GM18499 (cell line): Measurements from ENCODE around the gene ANKS1B.

Experiments
- ATAC-seq: cut with Tn5 transposase; IDR thresholded peaks from one replicate; pipeline ENCODE4 v1.9.1; 2021; ENCODE audit warnings: moderate number of reproducible peaks; ENCODE audit not compliant: insufficient read depth, unreplicated experiment

Gene ANKS1B

DNA sequence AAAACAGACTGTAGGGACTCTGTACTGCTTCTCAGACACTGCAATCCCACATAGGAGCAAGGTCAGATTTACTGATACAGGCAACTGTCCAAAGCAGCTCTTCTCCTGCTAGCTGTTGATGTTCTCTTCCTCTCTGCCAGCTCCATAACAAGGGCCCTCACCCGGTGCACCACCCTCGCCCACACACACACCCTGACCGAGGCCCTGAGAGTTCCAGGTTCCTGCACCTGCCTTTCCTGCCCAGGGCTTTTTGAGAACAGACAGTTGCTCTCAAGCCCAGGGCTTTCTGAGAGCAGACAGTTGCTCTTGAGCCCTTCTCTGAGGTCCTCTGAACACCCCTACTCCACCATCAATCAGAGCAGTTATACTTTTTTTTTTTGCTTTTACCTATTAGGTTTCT lies 571.0 kb downstream of the ANKS1B start:
- ATAC-seq = no peak

DNA sequence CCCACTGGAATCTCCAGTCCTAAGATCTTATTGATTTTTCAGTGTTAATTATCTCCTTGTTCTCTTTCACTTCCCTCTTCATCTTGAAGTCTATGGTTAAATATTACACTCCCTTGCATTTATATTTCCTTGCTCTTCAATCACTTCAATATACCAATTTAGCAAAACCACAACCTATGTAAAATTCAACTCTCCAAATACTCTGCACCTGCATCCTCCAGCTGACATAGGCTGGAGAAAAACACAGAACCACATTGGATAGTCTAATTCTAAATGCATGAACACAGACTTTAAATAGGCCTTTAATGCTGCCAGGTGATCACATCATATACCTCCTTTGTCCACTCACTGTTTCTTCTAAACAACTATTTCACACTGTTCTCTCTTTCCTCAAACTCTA lies 591.0 kb downstream of the ANKS1B start:
- no peak for ATAC-seq

DNA sequence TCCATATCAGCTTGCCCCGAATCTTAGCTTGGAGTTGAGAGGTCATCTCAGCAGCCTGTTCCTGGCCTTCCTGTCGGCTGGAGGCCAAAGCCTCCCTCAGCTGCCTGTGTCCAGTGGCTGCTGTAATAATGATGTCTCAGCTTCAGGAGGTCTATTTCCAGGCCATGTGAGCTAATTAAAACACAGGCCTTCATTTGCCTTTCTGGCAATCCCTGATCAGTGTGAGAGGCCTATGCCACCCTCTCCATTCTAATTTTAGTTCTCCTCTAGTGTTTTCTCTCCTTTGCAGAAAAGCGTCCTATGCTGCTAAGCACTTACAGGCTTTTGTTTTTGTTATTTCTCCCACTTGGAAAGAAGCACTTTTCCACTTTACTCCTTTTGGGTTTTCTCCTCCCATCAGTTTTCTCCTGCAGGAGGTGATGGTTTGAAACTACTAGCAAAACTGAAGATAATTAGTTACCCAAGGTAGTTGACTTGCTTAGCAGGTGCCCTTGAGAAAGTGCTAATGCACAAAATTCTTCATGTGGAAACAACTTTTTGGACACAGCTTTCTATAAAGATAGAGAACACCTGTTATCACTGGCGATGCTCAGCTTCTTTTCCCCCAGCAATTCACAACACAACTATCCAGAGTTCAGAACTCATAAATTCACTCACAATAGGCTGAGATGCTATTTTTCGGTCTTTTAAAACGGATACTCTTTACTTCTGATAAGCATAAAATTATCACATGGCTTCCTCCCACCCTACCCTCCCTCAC lies 592.5 kb downstream of the ANKS1B start:
- ATAC-seq = no peak

DNA sequence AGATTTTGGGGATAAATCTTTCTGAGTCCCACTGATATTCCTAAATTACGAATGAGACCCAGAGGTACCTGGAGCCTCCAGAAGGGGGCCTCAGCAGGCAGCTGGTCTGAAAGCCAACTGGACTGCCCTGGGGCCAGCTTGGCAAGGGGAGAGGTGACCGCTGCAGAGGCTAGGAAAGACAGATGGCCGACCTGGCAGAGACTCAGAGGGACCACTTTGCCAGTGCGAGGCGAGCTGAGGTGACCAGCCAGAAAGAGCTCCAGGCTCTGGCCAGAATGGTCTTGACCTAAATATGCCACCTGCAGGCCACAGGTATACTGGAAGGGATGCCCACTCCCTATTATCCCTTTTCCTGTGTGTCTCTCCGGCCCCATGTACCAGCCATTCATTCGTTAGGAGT lies 594.0 kb downstream of the ANKS1B start:
- ATAC-seq = no peak

DNA sequence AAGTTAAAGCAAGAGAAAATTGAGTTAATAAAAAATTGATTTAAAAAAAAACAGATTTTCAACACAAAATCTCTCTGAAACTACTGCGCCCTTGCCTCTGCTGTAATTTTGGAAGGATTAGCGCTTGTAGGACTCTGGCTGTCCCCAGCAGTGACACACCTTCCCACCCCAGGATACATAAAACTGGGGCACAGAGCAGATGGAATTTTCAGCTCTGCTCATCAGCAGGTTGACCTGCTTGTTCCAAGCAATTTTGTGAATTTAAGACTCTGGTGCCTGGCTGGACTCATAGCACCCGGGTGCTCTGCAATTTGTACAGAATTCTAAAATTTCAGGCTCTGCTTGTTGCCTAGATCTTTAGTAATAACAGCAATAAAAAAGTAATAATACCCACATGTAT lies 595.0 kb downstream of the ANKS1B start:
- ATAC-seq = no peak

DNA sequence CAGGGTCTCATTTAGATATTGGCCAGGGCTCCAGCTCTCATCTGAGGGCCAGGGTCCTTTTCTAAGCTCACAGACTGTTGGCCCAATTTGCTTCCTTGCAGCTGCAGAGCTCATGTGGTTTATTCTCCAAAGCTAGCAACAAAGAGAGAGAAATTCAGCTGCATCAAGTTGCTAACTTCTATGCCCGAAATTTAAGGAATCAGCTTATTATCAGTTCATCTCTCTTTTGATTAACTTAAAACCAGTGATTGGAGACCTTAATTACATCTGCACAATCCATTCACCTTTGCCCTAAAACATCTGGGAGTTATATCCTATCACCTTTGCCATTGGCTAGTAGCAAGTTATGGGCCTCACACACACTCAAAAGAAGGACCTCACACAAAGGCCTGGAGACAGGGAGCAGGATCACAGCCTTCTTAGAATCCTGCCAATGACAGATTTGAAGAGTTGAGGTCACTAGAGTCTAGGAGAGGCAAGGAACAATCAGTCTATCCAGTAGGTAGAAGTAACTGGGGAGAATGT lies 596.0 kb downstream of the ANKS1B start:
- ATAC-seq = no peak

DNA sequence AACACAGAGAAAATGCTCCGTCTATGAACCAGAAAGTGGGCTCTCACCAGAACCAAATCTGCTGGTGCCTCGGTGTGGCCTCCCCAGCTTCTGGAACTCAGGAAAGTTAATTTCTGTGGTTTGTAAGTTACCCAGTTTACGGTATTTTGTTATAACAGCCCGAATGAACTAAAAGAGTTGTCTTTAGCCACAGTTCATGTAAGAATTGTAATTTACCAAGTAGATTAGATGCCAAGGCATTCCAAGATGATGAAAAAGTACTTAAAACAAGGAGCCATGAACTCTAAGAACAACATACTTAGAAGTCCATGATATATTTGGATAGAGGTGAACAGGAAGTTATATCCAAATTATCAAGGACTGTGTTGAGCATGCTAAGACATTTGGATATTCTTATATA lies 597.1 kb downstream of the ANKS1B start:
- ATAC-seq = no peak

DNA sequence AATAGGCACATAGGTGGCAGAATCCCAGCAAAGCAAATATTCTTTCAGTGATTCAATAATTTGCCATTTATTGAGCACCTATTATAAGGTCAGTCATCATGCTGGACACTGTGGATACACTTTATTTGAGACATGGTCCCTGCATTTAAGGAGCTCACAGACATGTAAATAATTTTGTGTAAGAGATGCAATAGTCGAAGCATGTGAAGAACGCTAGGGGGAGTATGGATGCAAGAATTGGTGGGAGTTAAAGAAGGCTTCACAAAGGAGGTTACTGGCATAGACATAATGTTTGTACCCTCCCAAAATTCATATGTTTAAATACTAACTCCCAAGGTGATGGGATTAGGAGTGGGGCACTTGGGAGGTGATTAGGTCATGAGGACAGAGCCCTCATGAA lies 597.8 kb downstream of the ANKS1B start:
- no peak for ATAC-seq

DNA sequence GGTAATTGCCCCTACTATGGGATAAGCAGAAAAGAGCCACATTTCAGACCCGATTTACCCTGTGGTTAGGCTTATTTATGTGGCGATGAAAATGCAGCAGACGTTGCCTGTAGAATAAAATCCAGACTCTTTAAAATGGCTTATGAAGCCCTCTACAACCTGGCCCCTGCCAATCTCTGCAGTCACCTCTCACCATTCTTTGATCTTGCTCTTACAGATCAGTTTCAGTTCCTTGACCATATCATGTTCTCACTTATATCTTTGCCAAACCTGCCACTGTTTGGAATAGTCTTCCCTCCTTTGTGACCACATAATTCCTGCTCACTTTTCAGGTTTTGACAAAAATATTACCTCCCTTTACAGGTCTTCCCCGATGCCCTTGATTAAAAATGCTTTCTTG lies 601.5 kb downstream of the ANKS1B start:
- no peak for ATAC-seq

DNA sequence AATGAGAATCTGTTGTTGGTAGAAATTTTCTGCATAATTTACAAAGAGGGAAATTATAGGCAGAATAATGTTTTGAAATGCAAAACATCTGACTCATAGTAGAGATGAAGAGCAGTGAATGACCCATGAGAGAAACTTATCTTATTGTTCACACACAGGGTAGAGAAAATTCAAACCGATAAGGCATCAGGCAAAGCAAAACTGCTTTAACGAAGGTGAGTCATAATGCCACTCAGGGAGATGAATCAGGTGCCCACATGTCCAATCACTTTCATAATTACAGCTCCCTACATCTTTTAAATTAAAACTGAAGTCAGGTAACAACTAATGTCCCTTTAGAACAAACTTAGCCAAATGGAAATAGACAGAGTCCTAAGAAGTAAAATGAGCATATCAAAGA lies 602.7 kb downstream of the ANKS1B start:
- ATAC-seq = peak; percentile 86

DNA sequence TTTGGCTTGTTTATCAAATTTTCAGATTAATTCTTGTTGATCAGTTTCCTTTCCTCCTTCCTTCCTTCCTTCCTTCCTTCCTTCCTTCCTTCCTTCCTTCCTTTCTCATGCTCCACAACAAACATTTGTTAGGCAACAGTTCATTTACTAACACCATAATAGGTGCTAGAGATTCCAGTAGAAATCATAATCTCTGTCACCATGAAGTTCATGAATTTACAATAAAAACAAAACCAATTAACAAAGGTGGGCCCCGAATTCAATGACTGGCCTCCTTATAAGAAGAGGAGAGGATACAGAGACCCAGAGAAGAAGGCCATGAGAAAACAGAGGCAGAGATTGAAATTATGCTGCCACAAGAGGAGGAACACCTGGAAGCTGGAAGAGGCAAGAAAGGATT lies 604.0 kb downstream of the ANKS1B start:
- ATAC-seq = no peak

DNA sequence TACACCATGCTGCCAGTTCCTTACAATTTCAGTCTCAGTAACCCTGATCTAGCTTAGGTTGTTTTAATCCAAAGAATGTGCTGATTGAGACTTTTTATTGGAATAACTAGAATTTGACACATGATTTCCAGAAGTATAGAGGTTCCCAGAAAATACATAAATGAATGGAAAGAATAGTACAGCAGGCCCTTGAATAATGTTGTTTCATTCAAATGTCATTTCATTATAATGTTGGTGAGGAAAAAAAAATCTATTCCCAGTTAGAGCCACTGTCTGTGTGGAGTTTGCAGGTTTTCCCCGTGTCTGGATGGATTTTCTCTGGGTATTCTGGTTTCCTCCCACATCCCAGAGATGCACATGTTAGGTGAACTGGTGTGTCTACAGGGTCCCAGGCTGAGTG lies 610.7 kb downstream of the ANKS1B start:
- no peak for ATAC-seq

DNA sequence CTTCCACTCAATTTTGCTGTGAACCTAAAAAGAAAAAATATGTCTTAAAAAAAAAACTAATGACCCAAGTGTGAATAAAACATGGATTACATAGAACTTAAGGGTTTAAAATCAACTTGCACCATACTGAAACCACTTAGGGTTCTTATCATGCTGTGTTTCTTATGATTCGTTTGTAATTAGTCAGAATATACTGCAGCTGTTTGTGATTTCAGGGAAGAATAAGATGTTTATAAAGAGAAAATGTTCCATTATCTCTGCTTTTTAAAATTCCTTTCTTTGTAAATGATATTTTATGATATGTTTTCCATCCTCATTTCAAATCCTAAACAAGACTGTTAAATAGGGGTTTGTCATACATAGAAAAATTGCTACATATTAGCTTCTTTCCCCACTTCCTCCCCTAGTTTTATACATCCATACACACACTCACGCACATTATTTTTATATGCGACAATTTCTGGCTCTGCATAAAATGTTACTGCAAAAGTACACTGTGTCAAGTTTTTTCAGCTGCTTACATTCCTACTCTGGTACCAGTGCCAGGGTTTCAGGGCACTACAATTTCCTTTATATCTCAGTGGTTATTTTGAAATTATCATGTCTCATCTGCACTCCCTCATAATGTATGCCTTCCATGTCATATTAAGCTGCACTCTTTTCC lies 612.3 kb downstream of the ANKS1B start:
- no peak for ATAC-seq

DNA sequence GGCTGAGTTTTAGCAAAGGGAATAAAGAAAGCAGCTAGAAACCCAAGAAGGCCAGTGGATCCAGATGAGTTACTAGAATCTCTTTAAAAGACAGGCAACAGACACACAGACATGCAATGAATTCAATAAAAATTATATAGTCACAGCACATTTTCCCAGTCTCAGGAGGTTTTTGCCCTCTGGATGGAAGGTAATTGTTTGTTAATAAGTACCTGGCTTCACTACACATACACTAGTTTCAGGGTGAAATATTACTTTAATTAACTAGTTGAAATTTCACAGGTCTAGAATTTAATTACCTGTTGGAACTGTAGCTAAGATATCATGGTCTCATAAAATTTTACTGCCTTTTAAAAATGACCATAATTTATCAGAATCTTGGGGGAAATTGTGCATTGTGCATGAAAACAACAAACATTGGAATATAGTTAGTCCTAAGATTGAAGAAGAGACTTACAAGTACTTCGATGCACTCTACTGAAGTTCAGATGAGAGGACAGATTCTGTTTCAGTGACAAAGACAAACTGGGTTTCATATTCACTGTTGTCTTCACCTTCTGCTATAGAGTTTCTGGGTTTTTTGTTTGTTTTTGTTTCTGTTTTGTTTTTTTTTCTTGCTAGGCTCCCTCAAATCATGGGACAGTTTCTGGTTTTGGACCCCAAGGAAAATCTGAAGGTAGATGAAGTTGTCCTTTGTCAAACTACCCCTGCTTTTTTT lies 614.2 kb downstream of the ANKS1B start:
- no peak for ATAC-seq

DNA sequence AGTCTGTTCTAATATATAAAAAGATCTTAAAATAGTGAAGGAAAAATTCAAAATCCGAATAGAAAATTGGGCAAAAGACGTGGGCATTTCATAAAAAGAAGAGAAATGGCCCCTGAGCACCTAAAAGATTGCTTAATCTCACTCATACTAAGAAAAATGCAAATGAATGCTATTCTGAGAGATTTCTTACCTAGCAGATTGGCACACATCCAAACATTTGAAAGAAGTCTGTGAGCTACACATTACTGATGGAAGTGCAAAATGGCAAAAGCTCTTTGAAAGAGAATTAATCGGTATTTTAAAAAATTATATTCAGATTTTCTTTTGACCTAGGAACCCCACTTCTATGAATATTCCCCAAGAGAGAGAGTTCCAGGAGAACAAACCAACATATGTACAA lies 617.6 kb downstream of the ANKS1B start:
- no peak for ATAC-seq

DNA sequence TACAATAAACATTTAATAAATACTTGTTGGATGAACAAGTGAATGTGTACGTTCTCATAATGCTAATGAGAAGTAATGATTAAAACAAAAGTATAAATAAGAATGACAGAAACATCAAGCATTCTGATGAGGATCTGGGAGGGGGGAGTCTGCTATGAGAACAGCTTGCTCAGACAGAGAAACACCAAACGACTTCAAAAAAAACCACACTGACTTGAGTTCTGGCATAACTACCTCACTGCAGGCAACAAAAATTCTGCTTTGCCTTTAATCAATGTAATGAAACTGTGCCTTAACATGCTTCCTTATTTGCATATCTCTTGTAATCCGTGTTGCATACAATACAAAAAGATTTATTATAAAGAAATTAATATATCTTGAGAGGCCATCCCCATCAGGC lies 632.5 kb downstream of the ANKS1B start:
- ATAC-seq = no peak

DNA sequence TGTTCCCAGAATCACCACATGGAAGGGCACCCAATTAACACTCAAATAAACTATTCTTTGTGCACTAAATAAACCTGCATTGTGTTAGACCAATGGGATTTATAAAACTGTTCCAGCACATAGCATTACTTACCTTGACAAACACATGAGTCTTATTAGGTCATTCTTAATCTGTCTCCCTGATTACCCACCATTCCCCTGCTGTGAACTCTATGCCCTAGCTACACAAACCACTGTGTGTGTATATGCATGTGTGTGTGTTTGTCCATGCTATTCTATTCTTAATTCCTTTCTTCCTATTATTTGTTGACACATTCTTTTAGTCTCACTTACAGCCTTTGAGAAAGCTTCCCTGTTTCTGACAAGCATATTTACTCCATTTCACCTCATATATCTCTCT lies 640.8 kb downstream of the ANKS1B start:
- ATAC-seq = no peak

DNA sequence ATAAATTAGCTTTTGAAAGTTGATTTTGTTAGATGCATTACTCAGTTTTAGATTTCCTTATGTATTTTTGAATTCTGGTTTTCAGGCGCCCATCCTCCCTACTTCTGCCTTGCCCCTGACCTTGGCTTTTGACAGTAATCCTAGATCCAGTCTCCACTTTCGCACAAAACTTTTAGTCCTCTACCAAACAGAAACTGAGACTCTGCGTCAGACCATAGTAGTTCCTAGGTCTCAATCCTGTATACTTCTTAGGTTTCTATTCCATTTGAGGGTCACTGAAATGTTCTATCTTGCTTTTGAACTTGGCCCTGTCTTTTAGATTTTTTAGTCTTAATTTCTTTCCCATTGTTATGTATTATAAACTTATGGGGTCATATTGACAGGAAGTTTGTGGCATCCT lies 645.1 kb downstream of the ANKS1B start:
- ATAC-seq = no peak

DNA sequence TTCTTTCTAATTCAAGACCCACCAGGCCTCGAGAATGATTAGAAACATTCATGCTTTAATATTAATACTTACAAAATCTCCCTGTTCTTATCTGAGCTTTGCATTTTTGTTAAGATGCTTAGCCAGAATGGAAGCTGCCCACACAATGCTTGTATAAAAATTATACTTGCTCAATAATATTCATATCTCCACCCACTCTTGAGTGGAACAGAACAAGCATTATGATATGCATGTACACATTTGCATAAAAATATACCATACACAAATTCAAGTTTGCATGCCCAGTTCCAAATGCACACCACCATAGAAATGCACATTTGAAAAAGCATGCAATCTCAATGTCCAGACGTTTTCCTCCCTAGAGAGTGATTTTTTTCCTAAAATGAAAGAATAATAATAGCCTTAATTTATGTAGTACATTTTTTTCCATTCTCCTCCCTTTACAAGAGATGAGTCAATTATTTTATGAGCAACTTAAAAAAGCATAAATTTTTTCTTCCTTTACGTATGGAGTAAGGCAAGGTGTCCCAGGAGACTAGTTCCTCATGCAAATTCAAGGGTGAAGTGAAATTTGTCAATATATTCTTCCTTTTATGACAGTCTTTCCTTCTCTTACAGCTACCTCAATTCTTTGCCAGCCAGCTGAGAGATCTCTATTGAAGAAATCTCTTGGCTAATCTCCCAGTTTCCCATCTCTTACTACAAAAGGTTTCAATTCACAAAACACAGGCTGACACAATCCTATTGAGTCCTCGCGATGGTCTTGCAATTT lies 650.3 kb downstream of the ANKS1B start:
- no peak for ATAC-seq

DNA sequence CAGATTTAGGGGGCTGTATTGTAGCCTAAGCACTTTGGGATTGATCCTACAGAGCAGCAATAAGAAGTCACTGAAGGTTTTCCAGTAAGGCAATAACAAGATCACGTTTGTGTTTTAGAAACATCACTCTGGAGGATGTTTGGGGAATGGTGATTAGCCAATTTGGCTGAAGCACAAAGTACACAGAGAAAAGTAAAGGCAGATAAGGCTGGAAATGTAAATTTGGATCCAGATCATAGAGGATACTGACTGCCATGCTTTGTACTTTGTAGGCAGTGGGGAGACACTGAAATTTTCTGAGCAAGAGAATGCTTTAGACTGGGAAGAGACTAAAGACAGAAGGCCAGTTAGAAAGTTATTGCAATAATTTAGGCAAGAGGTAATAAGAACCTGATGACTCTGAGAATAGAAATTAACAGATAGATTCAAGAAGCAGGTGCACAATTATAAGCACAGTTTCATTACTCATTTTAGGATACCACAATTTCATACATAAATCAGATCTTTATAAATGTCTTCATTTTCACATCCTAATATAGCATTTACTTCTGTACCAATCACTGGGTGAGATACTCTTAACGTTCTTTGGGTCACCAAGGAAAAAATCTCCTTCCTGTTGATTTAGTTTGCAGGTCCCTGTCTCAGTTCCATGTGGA lies 651.7 kb downstream of the ANKS1B start:
- ATAC-seq = no peak
